Measurements from ENCODE around the gene RUNX1. TPM values are rescaled to one million over a fixed set of nuclear protein-coding genes. Genes with fewer than 3 reads are reported as not detected.

The RUNX1 gene
- total RNA-seq, 4 donors from 2014 or later: 3.9 to 14.5 (median 5.8) TPM

DNA sequence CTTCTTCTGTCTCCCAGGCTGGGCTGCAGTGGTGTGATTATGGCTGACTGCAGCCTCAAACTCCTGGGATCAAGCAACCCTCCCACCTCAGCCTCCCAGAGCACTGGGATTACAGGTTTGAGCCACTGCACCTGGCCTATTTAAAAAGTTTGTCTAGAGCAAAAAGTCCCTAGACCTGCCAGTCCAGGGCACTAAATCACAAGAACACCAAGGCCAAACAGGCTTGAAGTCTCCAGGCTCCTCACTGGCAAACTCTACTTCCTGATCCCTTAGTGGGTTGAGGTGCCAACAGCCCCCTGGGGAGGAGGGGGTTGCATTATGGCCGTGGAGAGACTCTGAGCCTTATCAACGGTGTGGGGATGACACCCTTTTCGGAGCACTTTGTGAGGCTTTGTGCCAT, 304.3 kb downstream of the RUNX1 start:
- H3K27ac ChIP-seq: no peak overlapping the region
- H3K9me3 ChIP-seq: no peaks in the 10 kb centered on the region
- H3K4me3 ChIP-seq: no peak overlapping the region
- TF ChIP-seq, protein P1, sequence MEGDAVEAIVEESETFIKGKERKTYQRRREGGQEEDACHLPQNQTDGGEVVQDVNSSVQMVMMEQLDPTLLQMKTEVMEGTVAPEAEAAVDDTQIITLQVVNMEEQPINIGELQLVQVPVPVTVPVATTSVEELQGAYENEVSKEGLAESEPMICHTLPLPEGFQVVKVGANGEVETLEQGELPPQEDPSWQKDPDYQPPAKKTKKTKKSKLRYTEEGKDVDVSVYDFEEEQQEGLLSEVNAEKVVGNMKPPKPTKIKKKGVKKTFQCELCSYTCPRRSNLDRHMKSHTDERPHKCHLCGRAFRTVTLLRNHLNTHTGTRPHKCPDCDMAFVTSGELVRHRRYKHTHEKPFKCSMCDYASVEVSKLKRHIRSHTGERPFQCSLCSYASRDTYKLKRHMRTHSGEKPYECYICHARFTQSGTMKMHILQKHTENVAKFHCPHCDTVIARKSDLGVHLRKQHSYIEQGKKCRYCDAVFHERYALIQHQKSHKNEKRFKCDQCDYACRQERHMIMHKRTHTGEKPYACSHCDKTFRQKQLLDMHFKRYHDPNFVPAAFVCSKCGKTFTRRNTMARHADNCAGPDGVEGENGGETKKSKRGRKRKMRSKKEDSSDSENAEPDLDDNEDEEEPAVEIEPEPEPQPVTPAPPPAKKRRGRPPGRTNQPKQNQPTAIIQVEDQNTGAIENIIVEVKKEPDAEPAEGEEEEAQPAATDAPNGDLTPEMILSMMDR (IDR thresholded peaks at IDR 0.05): no peak
- no peak for TF ChIP-seq POLR2AphosphoS5 (IDR thresholded peaks at IDR 0.05)
- TF ChIP-seq EP300 (IDR thresholded peaks at IDR 0.05): no peak
- no peak for TF ChIP-seq POLR2A (IDR thresholded peaks at IDR 0.05)
- no peaks in the 10 kb centered on the region for H3K36me3 ChIP-seq
- H3K27me3 ChIP-seq: peaks cover 30% of the 10 kb centered on the region
- 17% methylated on average over 1 of the region's 3 CpGs; no CpG with 5 or more reads in 1 of the 2 donors for WGBS, 2 donors (ENCODE audit: low coverage in 1 of 2)
- H3K4me1 ChIP-seq: peaks cover 0 to 11% (median 0%) of the 10 kb centered on the region in 3 donors
- ATAC-seq: no peak

DNA sequence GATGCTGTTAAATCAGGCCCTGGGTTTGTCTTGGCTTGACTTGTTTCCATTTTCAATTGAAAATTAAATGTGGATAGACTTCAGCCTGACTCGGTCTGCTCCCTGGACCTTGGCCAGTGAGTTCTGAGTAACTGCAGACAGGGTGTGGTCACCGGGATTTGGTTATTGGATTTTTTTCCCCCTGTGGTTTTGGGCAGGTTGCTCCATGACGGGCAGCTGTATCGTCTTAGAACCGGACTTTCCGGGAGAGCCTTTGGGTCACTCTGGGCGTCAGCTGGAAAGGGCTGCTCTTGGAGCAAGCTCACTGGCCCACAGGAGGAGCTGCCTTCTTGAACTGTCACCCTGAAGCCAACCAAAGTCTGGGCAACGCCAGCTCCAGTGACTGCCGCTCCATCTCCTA, 305.3 kb downstream of the RUNX1 start:
- peaks cover 0 to 11% (median 0%) of the 10 kb centered on the region in 3 donors for H3K4me1 ChIP-seq
- TF ChIP-seq EP300 (IDR thresholded peaks at IDR 0.05) (no peak), POLR2AphosphoS5 (IDR thresholded peaks at IDR 0.05) (no peak), POLR2A (IDR thresholded peaks at IDR 0.05) (no peak)
- TF ChIP-seq, protein P1 (IDR thresholded peaks at IDR 0.05): no peak
- H3K9me3 ChIP-seq: no peaks in the 10 kb centered on the region
- H3K27ac ChIP-seq: no peak overlapping the region
- 33 to 65% methylated on average over 2 to 3 of the region's 9 CpGs for WGBS, 2 donors (ENCODE audit: low coverage in 1 of 2)
- H3K4me3 ChIP-seq: no peak overlapping the region
- peak; percentile 15 for ATAC-seq
- peaks cover 34% of the 10 kb centered on the region for H3K27me3 ChIP-seq
- H3K36me3 ChIP-seq: no peaks in the 10 kb centered on the region

DNA sequence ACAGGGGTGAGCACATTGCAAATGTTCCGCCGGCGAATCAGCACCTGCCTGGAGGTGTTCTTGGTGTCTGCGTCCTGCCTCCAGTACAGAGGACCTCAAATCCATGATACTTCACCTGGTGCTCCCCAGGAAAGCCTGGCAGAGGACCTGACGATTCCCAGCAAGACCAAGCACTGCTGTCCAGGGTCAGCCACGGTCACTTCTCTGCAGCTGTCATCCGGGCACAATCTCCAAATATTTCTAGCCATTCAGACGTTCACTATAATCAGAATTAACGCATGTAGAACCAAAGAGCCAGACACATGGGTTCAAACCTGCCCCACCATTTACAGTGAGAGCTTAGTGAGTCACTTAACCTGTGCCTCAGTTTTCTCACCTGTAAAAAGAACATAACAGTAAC, 305.8 kb downstream of the RUNX1 start:
- no peaks in the 10 kb centered on the region for H3K36me3 ChIP-seq
- no peaks in the 10 kb centered on the region for H3K9me3 ChIP-seq
- peaks cover 0 to 11% (median 0%) of the 10 kb centered on the region in 3 donors for H3K4me1 ChIP-seq
- no peak for TF ChIP-seq POLR2A (IDR thresholded peaks at IDR 0.05)
- TF ChIP-seq EP300 (IDR thresholded peaks at IDR 0.05): no peak
- no peak for TF ChIP-seq POLR2AphosphoS5 (IDR thresholded peaks at IDR 0.05)
- TF ChIP-seq, protein P1 (IDR thresholded peaks at IDR 0.05): no peak
- no peak overlapping the region for H3K27ac ChIP-seq
- ATAC-seq: no peak
- no peak overlapping the region for H3K4me3 ChIP-seq
- 60 to 93% methylated on average over 1 to 3 of the region's 9 CpGs for WGBS, 2 donors (ENCODE audit: low coverage in 1 of 2)
- peaks cover 39% of the 10 kb centered on the region for H3K27me3 ChIP-seq

DNA sequence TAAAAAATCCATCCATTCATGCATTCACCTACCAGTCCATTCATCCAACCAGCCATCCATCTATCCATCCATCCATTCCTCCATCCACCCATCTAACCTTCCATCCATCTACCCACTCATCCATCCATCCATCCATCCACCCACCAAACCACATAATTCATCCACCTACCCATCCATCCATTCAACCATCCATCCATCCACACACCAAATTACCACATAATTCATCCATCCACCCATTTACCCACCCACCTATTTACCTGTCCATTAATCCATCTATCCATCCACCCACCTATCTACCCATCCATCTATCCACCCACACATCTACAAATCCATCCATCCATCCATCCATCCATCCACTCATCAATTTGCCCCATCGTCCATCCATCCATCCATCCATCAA, 308.9 kb downstream of the RUNX1 start:
- Histone ChIP-seq H3K36me3 (no peaks in the 10 kb centered on the region), H3K4me3 (no peak overlapping the region), H3K4me1 (peaks cover 0 to 5% (median 0%) of the 10 kb centered on the region in 3 donors), H3K9me3 (no peaks in the 10 kb centered on the region), H3K27ac (no peak overlapping the region), H3K27me3 (peaks cover 40% of the 10 kb centered on the region)
- TF ChIP-seq, protein P1 (IDR thresholded peaks at IDR 0.05): no peak
- no peak for TF ChIP-seq POLR2AphosphoS5 (IDR thresholded peaks at IDR 0.05)
- TF ChIP-seq EP300 (IDR thresholded peaks at IDR 0.05): no peak
- no peak for TF ChIP-seq POLR2A (IDR thresholded peaks at IDR 0.05)
- ATAC-seq: no peak
- WGBS, 2 donors (ENCODE audit: low coverage in 1 of 2): 81 to 100% methylated on average over 1 of the region's 1 CpG
